ENCODE results near the gene CCT5.
A peak's percentile ranks its signal among the peaks of the same experiment; 100 is the strongest.
"Not testable (repeated sequence)": the region's sequence is repeated elsewhere in the genome, so short reads cannot be mapped to it uniquely, and the experiment has no call there.

CCT5 gene

DNA sequence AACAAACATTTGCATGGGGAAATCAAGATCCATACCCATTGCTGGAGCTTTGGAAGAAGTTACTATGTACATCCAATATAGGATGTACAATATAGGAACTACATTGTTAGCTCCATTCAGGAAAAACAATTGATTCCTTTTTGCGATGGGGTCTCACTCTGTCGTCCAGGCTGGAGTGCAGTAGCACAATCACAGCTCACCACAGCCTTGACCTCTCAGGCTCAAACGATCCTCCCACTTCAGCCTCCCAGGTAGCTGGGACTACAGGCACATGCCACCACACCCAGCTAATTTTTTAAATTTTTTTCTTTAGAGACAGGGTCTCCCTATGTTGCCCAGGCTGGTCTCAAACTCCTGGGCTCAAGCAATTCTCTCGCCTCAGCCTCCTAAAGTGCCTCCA is 2.9 kb upstream of the CCT5 start:
- TF ChIP-seq ZNF121 (tag by site-specific recombination; IDR thresholded peaks at IDR 0.05) = 0 out of 2 replicates have a peak, but pooled peaks have one; percentile 51
- Histone ChIP-seq H3K4me1 (ENCODE audit: control insufficient read depth, insufficient read depth, low read length) (peaks cover 13% of the 10 kb centered on the region), H3K36me3 (ENCODE audit: control insufficient read depth in 2 of 2, insufficient read depth in 1 of 2, low read length in 2 of 2) (peaks cover under 1 to 14% of the 10 kb centered on the region in 2 experiments; a peak in 2 of 3 replicates)
- H3K27ac ChIP-seq (ENCODE audit: extremely low read depth, low read depth, low read length); POLR2A ChIA-PET; H3K9me3 ChIP-seq (ENCODE audit: control insufficient read depth, insufficient read depth, low read depth, low read length); H3K4me3 ChIP-seq (ENCODE audit: low read depth, low read length): not testable (repeated sequence)
- CTCF ChIA-PET = interaction anchor here (0.6 kb wide), 1 partner anchor 176 kb away, joined by 3 read pairs; no protein-coding TSS in a partner anchor

DNA sequence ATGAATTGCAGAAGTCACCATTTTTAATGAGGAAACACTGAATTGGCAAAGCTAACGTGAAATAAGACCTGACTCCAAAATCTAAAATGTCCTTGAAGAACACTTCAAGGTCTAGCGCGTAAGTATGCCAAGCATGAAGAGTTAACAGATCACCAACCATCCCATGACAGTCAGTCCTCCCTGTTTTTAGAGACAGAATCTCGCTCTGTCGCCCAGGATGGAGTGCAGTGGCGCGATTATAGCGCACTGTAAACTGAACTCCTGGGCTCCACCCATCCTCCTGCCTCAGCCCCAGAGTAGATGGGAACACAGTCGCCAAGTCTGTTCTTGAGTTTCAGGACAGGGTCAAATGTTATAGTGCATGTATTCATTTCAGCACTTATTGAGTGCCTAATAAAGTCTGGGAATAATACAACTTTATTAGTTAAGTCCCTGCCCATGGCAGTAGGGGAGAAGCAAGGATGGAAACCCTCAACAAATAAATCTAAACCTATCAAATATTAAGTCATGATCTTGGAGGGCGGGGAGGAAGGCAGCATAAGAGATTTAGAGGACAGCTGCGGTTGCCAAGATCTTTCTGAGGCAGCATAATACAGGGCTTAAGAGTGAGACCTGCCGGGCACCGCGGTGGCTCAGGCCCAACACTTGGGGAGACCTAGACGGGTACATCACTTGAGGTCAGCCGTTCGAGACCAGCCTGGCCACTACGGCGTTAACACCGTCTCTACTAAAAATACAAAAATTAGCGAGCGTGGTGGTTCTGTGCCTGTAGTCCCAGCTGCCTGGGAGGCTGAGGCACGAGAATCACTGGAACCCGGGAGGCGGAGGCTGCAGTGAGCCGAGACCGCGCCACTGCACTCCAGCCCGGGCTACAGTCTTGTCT is 1.5 kb upstream of the CCT5 start:
- peak overlapping the region; percentile 96 for H3K4me3 ChIP-seq (ENCODE audit: low read depth, low read length)
- H3K27ac ChIP-seq (ENCODE audit: extremely low read depth, low read depth, low read length) = peak overlapping the region; percentile 90; the same call in 1 of the 2 replicates
- H3K4me1 ChIP-seq (ENCODE audit: control insufficient read depth, insufficient read depth, low read length) = peaks cover 17% of the 10 kb centered on the region
- no peaks in the 10 kb centered on the region for H3K9me3 ChIP-seq (ENCODE audit: control insufficient read depth, insufficient read depth, low read depth, low read length)
- peaks cover 12 to 23% of the 10 kb centered on the region in 2 experiments; a peak in 2 of 3 replicates for H3K36me3 ChIP-seq (ENCODE audit: control insufficient read depth in 2 of 2, insufficient read depth in 1 of 2, low read length in 2 of 2)
- ChIA-PET POLR2A (interaction anchor here (0.7 to 3.3 kb wide), 5 partner anchors 14 to 909 kb away, joined by 4 to 25 read pairs (median 8); partner anchors contain the start of gene MARCHF6), CTCF (interaction anchor here (0.9 to 1.3 kb wide), 2 partner anchors 15 to 30 kb away, joined by 3 read pairs; no protein-coding TSS in a partner anchor)
- TF ChIP-seq, protein P1, sequence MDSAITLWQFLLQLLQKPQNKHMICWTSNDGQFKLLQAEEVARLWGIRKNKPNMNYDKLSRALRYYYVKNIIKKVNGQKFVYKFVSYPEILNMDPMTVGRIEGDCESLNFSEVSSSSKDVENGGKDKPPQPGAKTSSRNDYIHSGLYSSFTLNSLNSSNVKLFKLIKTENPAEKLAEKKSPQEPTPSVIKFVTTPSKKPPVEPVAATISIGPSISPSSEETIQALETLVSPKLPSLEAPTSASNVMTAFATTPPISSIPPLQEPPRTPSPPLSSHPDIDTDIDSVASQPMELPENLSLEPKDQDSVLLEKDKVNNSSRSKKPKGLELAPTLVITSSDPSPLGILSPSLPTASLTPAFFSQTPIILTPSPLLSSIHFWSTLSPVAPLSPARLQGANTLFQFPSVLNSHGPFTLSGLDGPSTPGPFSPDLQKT (IDR thresholded peaks at IDR 0.05; ENCODE audit: borderline replicate concordance, low read depth, low read length) = no peak
- TF ChIP-seq ZNF157 (tag by site-specific recombination; IDR thresholded peaks at IDR 0.05) = 0 out of 2 replicates have a peak, but pooled peaks have one; percentile 5
- no peak for TF ChIP-seq ZNF341 (tag by site-specific recombination; IDR thresholded peaks at IDR 0.05; ENCODE audit: low read depth)
- no peak for TF ChIP-seq ZNF394 (tag by site-specific recombination; IDR thresholded peaks at IDR 0.05; ENCODE audit: borderline replicate concordance)
- TF ChIP-seq, protein P2, sequence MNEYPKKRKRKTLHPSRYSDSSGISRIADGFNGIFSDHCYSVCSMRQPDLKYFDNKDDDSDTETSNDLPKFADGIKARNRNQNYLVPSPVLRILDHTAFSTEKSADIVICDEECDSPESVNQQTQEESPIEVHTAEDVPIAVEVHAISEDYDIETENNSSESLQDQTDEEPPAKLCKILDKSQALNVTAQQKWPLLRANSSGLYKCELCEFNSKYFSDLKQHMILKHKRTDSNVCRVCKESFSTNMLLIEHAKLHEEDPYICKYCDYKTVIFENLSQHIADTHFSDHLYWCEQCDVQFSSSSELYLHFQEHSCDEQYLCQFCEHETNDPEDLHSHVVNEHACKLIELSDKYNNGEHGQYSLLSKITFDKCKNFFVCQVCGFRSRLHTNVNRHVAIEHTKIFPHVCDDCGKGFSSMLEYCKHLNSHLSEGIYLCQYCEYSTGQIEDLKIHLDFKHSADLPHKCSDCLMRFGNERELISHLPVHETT (tag by site-specific recombination; IDR thresholded peaks at IDR 0.05) = 0 out of 2 replicates have a peak, but pooled peaks have one; percentile 10
- TF ChIP-seq, protein P3, sequence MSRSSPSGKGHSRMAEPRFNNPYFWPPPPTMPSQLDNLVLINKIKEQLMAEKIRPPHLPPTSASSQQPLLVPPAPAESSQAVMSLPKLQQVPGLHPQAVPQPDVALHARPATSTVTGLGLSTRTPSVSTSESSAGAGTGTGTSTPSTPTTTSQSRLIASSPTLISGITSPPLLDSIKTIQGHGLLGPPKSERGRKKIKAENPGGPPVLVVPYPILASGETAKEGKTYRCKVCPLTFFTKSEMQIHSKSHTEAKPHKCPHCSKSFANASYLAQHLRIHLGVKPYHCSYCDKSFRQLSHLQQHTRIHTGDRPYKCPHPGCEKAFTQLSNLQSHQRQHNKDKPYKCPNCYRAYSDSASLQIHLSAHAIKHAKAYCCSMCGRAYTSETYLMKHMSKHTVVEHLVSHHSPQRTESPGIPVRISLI (tag by site-specific recombination; IDR thresholded peaks at IDR 0.05) = 0 out of 2 replicates have a peak, but pooled peaks have one; percentile 10

DNA sequence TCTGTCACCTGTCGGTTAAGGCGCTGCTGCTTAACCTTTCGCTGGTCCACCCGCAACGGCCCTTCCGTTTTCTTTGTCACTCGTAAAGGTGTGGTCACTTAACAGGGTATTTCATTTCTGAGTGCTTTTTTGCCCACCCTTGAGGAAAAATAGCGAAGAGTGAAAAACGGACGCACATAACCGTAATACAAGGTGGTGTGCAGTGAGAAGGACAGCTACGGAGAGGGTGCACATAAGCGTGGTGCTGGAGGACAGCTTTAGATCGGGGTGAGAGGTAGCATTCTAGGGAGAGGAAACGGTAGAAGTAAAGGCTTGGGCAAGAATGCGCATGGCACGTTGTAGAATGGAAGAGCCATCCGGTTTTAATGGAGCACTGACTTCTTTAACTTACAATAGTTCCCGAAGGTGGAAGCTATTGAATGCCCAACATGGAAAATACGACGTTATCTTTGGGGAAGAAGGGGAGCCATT is 761 bp downstream of the CCT5 start:
- H3K4me3 ChIP-seq (ENCODE audit: low read depth, low read length) = peak overlapping the region; percentile 96
- ChIA-PET POLR2A (interaction anchor here (1.4 to 3.3 kb wide), 6 partner anchors 9 to 107 kb away, joined by 4 to 25 read pairs (median 8); partner anchors contain the start of gene MARCHF6), CTCF (interaction anchor here (0.6 to 1.4 kb wide), 3 partner anchors 173 to 1258 kb away, joined by 3 to 4 read pairs (median 3); no protein-coding TSS in a partner anchor)
- H3K36me3 ChIP-seq (ENCODE audit: control insufficient read depth in 2 of 2, insufficient read depth in 1 of 2, low read length in 2 of 2) = peaks cover 32 to 45% of the 10 kb centered on the region in 2 experiments
- peak overlapping the region; percentile 90 for H3K27ac ChIP-seq (ENCODE audit: extremely low read depth, low read depth, low read length)
- H3K4me1 ChIP-seq (ENCODE audit: control insufficient read depth, insufficient read depth, low read length) = peaks cover 17% of the 10 kb centered on the region
- no peak for TF ChIP-seq ZNF112 (tag by site-specific recombination; IDR thresholded peaks at IDR 0.05)
- TF ChIP-seq TCF7L2 (IDR thresholded peaks at IDR 0.05; ENCODE audit: borderline replicate concordance, low read depth, low read length) = no peak
- no peak for TF ChIP-seq ZBTB8A (tag by site-specific recombination; IDR thresholded peaks at IDR 0.05)
- TF ChIP-seq ZNF792 (tag by site-specific recombination; IDR thresholded peaks at IDR 0.05) = no peak
- no peak for TF ChIP-seq ZBTB7A (tag by site-specific recombination; IDR thresholded peaks at IDR 0.05; ENCODE audit: low read depth)
- TF ChIP-seq ZNF510 (tag by site-specific recombination; IDR thresholded peaks at IDR 0.05; ENCODE audit: insufficient replicate concordance) = no peak
- peak; percentile 65 for TF ChIP-seq ZNF341 (tag by site-specific recombination; IDR thresholded peaks at IDR 0.05; ENCODE audit: low read depth)
- TF ChIP-seq, protein P4, sequence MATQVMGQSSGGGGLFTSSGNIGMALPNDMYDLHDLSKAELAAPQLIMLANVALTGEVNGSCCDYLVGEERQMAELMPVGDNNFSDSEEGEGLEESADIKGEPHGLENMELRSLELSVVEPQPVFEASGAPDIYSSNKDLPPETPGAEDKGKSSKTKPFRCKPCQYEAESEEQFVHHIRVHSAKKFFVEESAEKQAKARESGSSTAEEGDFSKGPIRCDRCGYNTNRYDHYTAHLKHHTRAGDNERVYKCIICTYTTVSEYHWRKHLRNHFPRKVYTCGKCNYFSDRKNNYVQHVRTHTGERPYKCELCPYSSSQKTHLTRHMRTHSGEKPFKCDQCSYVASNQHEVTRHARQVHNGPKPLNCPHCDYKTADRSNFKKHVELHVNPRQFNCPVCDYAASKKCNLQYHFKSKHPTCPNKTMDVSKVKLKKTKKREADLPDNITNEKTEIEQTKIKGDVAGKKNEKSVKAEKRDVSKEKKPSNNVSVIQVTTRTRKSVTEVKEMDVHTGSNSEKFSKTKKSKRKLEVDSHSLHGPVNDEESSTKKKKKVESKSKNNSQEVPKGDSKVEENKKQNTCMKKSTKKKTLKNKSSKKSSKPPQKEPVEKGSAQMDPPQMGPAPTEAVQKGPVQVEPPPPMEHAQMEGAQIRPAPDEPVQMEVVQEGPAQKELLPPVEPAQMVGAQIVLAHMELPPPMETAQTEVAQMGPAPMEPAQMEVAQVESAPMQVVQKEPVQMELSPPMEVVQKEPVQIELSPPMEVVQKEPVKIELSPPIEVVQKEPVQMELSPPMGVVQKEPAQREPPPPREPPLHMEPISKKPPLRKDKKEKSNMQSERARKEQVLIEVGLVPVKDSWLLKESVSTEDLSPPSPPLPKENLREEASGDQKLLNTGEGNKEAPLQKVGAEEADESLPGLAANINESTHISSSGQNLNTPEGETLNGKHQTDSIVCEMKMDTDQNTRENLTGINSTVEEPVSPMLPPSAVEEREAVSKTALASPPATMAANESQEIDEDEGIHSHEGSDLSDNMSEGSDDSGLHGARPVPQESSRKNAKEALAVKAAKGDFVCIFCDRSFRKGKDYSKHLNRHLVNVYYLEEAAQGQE (tag by site-specific recombination; IDR thresholded peaks at IDR 0.05) = peak; percentile 89
- no peaks in the 10 kb centered on the region for H3K9me3 ChIP-seq (ENCODE audit: control insufficient read depth, insufficient read depth, low read depth, low read length)
